Stimulated activated CD8-positive, alpha-beta memory T cell treated with anti-CD3 and anti-CD28 coated beads, Interleukin-4, amount 100 ng/mL, for 48 hours (primary cell): ENCODE results near the gene RYR2.

Experiments
- DNase-seq: peaks from one replicate; pipeline ENCODE4 v3.0.0-alpha.2; 2020

The RYR2 gene

DNA sequence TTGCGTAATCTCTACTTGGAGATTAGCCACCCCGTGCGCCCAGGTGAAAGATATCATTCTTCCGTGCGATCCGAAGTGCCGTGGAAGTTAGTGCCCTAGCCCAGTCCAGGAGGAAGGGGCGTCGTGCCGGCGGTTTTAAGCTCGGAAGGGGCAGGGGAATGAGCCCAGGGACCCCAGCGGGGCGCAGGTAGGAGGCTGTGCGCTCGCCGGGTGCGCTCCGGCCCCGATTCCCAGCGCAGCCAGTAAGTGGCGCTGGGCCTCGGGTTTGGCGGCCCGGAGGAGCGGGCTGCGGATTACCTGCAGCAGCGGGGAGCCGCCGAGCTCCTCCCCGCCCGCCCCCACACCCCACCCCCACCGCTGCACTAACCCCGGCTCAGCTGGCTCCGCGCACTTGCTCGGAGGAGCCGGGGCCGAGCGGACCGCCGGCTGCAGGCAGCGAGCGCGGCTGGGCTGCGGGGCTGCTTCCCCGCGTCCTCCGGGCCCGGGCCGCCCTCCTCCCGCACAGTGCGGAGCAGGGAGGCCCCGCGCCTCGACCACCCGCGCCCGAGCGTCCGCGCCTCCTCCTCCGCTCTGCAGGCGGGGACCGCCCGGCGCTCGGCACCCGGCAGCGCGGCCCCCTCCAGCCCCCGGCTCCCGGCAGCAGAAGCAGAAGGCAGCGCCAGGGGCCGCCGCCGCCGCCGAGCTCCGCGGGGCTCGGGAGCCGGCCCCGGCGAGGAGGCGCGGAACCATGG is at the start of gene RYR2:
Gene RYR2 (plus strand): TSS at position 390 of the 731 bp plus-strand sequence. CDS start 338 bp downstream, at position 728.
- DNase-seq = peak; percentile 30

DNA sequence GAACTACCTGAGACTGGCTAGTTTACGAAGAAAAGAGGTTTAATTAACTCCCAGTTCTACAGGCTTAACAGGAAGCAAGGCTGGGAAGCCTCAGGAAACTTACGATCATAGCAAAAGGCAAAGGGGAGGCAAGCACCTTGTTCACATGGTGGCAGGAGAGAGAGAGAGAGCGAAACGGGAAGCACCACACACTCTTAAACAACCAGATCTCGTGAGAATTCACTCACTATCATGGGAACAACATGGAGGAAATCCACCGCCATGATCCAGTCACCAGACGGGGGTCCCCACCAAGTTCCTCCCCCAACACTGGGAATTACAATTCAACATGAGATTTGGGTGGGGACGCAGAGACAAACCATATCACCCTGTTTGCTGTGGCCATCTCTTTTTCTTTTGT is 49.5 kb upstream of the RYR2 start:
- no peak for DNase-seq

DNA sequence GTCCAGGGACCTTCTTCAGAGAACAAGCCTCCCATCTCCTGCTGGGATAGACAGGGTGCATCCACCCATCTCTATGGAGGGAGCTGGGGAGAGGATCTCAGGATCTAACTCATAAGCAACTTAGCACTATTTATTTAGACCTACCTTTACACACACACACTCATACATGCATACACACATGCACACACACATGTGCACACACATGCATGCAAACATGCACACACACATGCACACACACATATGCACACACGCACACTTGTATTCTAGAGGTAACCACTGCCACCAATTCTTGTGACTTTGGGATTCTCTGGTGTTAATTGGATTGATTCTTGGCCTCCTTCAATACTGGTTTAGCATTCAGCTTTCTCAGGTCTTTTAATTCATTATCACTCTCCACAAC is 47.5 kb upstream of the RYR2 start:
- DNase-seq = no peak

DNA sequence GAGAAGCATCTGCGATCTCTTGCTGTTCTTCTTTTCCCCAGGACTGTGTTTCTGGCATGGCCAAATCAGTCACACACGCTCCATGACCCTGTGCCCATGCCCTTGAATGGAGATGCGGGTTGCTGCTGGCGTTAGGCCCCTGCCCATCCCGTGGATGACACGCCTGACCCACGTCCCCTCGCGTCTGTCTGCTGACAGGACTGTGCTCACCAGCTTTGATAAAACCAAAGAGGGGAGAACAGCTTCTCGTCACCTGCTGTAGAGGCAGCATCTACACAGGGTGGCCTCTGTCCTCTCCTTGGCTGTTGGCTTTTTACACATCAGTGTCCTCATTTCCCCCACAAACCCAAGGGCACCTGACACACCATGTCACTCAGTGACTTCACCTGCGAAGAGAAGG is 44.6 kb upstream of the RYR2 start:
- no peak for DNase-seq

DNA sequence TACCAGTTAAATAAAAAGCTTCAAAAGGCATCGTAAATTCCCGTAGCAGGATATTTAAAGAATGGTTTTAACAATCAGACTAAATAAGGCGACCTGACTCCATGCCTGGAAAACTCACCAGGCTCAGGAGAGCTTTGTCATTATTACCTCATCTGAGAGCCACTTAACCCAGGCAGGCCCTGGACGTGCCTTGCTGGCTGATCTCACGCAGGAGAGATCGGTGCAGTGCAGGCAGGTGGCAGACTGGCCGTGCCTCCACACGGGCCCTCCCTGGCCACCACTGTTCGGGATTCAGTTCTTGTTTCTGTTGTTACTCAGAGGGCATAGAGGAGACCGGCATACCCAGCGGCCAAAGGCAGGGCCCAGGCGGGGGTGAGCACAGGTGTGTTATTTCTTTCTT is 44.1 kb upstream of the RYR2 start:
- no peak for DNase-seq

DNA sequence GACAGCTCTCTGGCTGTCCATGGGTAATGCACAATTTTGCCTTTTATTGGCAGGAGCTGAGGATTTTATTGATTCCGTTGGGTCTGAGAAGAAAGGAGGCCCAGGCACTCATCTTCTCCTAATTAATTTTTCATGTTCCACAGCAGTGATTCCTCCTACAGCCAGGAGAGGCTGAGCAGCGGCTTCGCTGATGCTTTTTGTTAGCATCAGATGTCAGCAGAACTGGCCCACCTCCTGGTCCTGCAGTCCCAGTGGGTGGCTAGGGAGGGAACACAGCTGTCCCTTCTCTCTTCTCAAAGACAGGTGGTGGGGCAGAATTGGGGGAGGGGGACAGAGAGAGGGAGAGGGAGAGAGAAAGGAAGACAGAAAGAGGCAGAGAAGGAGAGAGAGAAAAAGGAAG is 43.4 kb upstream of the RYR2 start:
- no peak for DNase-seq

DNA sequence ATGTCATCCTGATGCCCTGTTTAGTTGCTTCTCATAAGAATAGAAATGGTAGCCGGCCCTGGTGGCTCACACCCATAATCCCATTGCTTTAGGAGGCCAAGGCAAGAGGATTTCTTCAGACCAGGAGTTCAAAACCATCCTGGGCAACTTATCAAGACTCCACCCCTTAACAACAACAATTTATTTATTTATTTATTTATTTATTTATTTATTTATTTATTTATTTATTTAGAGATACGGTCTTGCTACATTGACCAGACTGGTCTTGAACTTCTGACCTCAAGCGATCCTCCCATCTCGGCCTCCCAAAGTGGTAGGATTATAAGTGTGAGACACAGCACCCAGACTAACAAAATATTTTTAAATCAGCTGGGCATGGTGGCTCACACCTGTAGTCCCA is 41.8 kb upstream of the RYR2 start:
- no peak for DNase-seq

DNA sequence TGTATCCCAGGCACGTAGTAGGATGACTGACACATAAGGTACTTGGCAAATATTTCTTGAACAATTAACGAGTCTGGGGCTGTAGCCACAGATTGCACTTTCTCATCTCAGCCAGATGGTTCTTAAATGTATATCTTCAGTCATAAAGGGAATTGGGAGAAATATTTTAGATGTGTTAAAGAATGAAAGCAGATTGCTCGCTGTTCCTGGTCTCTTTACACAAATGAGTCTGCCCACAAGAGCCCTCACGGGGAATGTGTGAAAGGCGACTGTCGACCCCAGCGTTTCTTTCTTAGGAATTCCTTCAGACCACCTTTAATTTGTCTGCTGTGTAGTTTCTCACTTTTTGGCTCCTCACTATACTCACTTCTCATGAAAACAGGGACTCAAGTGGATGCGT is 38.5 kb upstream of the RYR2 start:
- no peak for DNase-seq

DNA sequence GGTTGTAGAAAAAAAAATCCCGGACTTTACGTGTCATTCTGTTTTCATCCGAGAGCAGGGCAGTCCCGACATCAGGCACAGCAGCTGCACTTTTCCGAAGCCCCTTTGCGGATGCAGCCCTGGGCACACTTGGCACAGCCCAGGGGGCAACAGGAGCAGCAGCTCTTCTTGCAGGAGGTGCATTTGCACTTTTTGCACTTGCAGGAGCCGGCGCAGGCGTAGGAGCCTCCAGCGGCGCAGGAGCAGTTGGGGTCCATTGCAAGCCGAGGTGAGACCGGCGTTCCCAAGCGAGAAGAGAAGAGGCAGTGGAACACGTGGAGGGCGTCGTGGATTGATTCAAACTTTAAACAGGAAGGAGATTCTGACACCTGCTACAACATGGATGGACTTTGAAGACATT is 37.9 kb upstream of the RYR2 start, which contains the start of gene MT1HL1:
Gene MT1HL1 (minus strand): TSS at position 326 of the 400 bp plus-strand sequence. CDS start 69 bp downstream, at position 257.
- no peak for DNase-seq

DNA sequence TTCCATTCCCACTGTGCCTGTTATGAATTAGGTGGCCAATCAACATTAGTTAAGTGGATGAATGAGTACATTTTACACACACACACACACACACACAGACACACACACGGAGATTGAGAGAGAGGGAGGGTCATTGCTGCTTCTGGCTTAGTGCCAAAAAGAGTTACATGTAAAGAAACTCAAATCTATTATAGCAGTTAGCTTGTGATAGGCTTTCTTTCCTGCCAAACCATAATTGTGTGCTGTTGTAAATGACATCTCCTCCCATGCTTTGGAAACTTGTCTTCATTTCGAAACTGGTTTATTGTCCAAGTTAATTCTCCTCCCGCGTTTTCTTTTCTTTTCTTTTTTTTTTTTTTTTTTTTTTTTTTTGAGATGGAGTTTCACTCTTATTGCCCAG is 36.3 kb upstream of the RYR2 start:
- DNase-seq = no peak

DNA sequence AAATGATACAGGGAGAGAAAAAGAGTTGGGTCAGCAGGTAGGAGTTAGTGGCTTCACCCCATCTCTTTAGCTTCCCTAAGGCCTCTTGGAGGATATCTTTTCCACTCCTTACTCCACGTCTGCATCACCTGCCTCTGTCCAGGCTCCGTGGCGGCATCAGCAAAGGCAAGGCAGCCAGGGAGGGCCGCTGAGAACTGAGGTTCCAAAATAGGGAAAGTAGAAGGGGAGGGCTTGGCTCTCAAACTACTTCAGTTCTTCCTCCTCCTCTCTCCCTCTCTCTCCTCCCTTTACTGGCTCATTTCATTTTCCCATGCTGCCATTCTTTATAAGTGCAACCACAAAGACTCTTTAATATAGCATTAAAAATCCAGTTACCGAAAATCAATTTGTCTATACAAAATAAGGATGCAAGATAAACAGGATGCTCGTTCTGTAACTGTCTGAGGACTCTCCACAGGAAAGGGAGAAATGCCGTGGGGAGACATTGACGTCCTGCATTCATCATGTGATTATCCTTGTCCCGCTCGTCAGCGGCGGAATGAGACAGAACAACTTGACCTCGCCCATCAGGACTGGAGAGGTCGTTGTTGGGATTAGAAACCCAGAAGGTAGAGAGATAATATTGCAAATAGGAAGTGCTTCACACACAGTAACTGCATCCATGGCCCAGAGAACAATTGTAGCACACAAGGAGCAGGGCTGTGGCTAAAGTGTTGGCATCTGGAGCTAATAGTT is 34.7 kb upstream of the RYR2 start:
- no peak for DNase-seq

DNA sequence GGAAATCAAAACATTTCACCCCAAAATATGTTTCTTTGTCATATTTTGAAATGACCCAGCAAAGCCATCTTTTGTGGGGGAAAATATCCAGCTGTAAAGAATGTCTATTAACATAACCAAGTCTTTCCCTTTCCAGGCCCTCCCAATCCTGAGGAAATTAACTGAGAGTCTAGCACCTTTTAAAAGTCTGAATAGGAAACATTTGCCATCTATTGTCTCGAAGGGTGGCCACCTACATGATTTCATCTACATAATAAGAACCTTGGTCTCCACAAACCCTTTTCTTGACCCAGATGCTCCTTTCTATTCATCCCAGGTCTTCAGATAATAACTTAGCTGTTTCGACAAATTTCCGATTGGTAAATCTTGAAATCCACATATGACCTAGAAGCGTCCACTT is 32.4 kb upstream of the RYR2 start:
- DNase-seq = no peak

DNA sequence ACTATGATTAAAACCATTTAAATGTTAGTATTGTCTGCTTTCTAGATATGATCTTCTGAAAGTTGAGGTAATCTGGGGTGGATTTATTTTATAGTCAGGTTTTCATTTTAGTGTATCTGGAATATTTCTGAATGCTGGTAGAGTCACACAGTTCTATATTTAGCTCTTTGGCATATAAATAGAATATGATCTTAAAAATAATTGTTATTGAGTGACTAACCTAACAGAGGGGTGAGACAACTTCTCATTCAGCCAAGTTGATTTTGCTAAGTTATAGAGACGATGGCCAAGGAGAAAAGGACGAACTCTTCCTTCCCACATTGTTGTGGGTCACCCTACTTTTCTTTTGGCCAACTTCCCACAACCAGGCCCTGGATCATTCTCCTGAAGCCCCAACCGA is 30.6 kb upstream of the RYR2 start:
- DNase-seq = no peak

DNA sequence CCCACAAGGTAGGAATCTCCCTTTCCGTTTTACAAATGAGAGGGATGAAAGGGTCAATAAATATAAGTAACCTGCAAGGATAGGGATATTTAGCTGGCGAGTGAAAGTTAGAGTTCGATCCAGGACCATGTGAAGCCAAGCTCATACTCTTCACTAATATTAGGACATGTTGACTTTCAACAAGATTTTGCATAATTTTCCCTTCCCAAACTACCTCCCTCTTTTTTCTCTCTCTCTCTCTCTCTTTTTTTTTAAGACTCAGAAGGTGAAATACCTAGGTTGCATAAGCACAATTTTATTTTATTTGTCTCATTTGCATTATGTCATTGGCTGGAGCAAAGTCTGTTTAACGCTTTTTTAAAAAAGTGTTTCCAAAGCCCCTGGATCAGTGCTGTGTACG is 29.6 kb upstream of the RYR2 start:
- no peak for DNase-seq

DNA sequence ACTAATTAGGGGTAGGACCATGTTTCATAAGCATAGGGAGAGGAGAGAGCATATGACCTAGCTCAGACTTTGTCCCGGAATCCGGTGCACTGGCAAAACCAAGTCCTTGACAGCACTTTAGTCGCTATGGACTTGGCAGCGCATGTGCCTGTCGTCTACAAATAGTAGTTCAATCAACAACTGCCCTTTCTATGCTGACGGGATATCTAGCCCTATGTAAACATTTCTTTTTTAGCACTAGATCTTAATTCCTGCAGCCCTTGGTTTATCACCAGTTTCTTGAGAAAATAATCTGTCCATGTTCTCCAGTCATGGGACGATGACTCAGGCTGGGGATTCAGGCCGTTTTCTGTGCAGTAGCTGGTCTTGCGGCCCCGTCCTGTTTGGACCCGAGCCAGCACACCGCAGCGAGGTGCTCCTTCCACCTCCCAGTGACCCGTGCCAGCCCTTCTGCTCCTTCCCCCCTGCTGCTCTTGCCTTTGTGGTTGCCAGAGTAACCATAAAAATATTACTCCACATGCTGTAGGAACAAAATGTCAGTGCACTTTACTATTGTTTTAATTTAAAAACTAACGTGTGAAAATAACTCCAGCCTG is 29.1 kb upstream of the RYR2 start:
- DNase-seq = no peak

DNA sequence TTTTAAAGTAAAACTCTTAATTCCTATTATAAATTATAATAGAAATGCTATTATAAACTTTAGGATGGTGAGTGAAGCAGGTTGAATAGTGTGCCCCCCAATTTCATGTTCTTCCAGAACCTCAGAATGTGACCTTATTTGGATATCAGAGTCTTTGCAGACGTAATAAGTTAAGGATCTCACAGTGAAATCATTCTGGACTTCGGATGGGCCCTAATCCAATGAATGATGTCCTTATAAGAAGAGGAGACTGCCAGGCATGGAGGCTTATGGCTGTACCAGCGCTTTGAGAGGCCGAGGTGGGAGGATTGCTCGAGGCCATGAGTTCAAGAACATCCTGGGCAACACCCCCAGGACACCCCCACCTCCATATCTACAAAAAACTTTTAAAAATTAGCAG is 28.4 kb upstream of the RYR2 start:
- DNase-seq = no peak

DNA sequence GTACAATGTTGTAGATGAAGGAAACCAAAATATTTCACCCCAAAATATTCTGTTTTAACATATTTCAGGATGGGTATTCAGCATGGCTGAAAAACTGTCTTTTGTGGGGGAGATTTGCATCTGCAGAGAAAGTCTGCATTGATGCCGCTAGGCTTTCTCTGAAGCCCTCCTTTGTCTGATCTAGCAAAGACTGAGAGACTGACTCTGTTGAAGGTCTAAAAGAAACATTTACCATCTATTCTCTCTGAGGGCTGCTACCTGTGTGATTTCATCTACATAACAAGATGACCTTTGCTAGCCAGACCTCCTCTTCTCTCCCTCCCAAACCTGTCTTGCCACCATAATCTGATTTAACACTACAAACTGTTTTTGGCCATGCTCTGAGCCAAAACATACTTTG is 25.4 kb upstream of the RYR2 start:
- no peak for DNase-seq

DNA sequence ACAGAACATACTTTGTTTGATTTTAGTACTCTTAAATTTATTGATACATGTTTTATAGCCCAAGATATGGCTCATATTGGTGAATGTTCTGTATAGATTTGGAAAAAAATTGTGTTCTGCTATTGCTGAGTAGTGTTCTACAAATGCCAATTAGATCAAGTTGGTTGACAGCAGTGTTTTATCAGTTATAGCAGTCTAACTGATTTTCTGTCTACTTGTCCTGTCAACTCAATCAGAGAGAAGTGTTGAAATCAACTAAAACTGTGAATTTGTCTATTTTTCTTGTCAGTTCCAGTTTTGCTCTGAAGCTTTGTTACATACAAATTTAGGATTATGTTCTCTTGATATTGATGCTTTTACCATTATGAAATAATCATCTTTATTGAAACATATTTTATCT is 23.1 kb upstream of the RYR2 start:
- no peak for DNase-seq

DNA sequence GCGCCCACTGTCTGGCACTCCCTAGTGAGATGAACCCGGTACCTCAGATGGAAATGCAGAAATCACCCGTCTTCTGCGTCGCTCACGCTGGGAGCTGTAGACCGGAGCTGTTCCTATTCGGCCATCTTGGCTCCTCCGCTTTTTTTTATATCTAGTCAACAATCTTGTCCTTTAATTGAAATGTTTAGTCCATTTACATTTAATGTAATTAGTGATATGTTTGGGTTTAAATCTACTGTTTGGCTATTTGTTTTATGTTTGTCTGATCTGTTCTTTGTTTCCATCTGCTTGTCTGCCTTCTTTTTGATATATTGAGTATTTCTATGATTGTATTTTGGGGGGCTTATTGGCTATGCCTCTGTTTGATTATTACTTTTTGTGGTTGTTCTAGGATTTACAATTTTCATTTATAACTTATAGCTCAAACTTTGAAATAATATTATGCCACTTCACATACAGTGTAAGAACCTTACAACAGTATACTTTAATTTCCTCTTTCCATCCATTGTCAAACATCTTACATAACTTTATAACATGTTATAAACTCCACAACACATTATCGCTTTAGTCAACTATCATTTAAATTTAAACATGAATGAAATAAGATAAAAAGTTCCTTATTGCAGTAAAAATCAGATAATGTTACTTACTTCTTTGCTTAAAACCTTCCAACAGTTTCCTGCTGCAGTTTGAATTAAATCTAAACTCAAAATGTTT is 16.5 kb upstream of the RYR2 start:
- no peak for DNase-seq

DNA sequence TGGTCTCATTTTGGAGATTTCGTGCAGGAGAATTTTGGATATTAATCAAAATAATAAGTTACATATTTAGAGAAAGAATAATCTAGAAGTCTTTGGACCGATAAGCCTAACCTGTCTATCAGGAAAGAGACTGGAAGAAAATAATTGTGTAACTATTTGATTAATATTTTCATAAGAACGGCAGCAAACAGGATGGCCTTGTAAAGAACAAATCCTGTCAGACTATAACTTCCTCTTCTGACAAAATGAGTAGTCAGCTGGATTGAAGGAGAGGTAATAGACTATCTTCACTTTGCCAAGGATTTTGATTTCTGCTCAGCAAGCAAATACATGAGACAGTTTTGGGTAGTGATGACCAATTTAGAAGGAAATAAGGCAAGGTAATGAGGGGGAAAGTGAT is 12.7 kb upstream of the RYR2 start:
- DNase-seq = no peak

DNA sequence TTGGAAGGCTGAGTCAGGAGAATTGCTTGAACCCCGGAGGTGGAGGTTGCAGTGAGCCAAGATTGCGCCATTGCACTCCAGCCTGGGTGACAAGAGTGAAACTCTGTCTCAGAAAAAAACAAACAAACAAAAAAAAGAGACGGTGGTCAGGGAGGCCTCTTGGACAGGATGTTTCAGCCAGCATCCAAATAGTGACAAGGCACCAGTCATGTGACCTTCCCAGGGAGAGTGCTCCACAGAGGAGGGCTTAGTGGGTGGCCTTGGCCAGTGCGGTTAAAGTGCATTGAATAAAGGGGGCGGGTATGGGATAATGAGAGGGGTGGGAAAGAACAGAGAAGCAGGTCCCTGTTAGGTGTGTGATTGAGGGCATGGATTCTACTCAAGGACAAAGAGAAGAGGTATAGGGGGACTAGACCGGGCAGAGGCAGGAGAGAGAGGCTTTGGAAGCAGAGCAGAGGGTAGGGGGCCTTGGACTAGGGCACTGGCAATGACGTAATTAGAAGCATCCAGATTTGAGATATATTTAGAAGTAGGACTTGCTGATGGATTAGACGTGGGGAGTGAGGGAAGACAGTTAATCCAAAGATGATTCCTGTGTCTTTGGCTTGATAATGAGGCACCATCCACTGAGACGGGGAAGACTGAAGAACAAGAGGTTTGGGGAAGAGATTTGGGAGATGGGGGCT is 12.0 kb upstream of the RYR2 start:
- DNase-seq = no peak

DNA sequence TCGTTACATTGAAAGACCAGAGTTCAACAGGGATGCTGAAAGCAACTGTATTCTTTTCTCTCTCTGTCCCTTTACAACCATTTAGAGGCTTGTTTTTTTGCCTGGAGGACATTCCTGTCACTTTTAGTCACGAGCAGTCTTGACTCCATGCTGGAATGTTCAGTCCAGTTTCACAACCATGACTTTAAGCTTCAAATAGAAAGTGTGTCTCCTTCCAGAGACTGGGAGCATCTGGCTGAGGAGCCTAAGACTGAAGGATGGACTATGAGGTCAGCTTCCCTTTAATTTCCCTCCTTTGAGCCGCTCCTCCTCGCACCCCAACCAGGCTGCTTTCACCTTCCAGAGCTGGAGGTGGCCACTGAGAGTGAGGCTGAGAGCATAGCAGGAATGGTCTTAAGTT is 10.5 kb upstream of the RYR2 start:
- no peak for DNase-seq

DNA sequence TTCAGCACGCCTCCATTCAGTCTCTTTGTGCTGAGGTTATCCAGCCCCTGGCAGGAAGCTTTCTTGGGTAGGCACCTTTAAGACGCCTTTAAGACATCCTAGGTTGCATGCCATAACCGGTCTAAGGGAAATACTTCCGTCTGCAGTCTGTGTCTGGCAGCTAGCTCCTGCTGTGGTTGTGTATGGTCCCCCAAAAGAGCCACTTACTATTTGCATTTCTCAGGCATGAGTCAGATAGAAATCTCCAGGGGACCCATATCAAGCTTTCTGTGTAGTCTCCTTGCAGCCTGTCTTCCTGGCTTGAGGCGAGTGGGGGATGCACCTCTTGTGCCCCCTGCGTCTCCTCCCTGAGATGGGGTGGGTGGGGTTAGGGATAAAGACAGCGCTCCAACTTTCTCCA is 10.0 kb upstream of the RYR2 start:
- no peak for DNase-seq
